PFSK-1 (cell line): ENCODE data around the gene POC1B.

Experiments used
- FOXP2 ChIP-seq: optimal IDR thresholded peaks from 2 replicates; pipeline ENCODE3; 2011; ENCODE audit warnings: borderline replicate concordance, control low read depth, inconsistent platforms; ENCODE audit not compliant: insufficient read depth; ENCODE audit errors: extremely low read length, extremely low read depth
- POLR2AphosphoS5 ChIP-seq: IDR thresholded peaks from 2 replicates; pipeline ENCODE4 v1.6.1; 2012; ENCODE audit warnings: low read depth, mild to moderate bottlenecking, control low read depth, low read length, moderate library complexity
- REST ChIP-seq, 2 experiments: IDR thresholded peaks; 2 replicates each; pipeline versions ENCODE4 v1.6.1 to v1.8.0; 2011 to 2012; ENCODE audit warnings: low read depth in 2 of 2, low read length in 2 of 2, control low read depth in 1 of 2, inconsistent platforms in 1 of 2, mild to moderate bottlenecking in 1 of 2, moderate library complexity in 1 of 2; ENCODE audit not compliant: insufficient read depth in 1 of 2
- SIN3A ChIP-seq: IDR thresholded peaks from 2 replicates; pipeline ENCODE4 v1.6.1; 2012; ENCODE audit warnings: mild to moderate bottlenecking, low read length, moderate library complexity, borderline replicate concordance; ENCODE audit not compliant: insufficient read depth
- TAF1 ChIP-seq: IDR thresholded peaks from 2 replicates; pipeline ENCODE4 v1.6.1; 2012; ENCODE audit warnings: low read length, control low read depth, borderline replicate concordance; ENCODE audit not compliant: insufficient read depth

POC1B gene

GRCh38 chr12:89556976-89557375 is 31.1 kb upstream of the POC1B start:
- TF ChIP-seq TAF1 (no peak), FOXP2 (no peak), SIN3A (no peak), REST (IDR thresholded peaks at IDR 0.05; ENCODE audit: insufficient read depth in 1 of 2, low read depth in 2 of 2, low read length in 2 of 2) (no peak), POLR2AphosphoS5 (no peak)

GRCh38 chr12:89552376-89552775 is 26.5 kb upstream of the POC1B start:
- TF ChIP-seq SIN3A (no peak), TAF1 (no peak), REST (IDR thresholded peaks at IDR 0.05; ENCODE audit: insufficient read depth in 1 of 2, low read depth in 2 of 2, low read length in 2 of 2) (no peak), FOXP2 (no peak), POLR2AphosphoS5 (no peak)

- TF ChIP-seq SIN3A (no peak), REST (IDR thresholded peaks at IDR 0.05; ENCODE audit: insufficient read depth in 1 of 2, low read depth in 2 of 2, low read length in 2 of 2) (no peak), FOXP2 (no peak)
Measured at GRCh38 chr12:89551747-89552146, 25.9 kb upstream of the POC1B start.

GRCh38 chr12:89547101-89547500 is 21.3 kb upstream of the POC1B start:
- TF ChIP-seq POLR2AphosphoS5 (no peak), REST (IDR thresholded peaks at IDR 0.05; ENCODE audit: insufficient read depth in 1 of 2, low read depth in 2 of 2, low read length in 2 of 2) (no peak), FOXP2 (no peak), TAF1 (no peak), SIN3A (no peak)

- no peak for TF ChIP-seq SIN3A
- no peak for TF ChIP-seq POLR2AphosphoS5
- no peak for TF ChIP-seq REST (IDR thresholded peaks at IDR 0.05; ENCODE audit: insufficient read depth in 1 of 2, low read depth in 2 of 2, low read length in 2 of 2)
- no peak for TF ChIP-seq TAF1
- TF ChIP-seq FOXP2 = no peak
Measured at GRCh38 chr12:89546151-89546550, 20.3 kb upstream of the POC1B start.
